T follicular helper cell (primary cell): ENCODE results near the gene KBTBD4.
"Not testable (repeated sequence)": the region's sequence is repeated elsewhere in the genome, so short reads cannot be mapped to it uniquely, and the experiment has no call there.

Experiments
- DNase-seq: peaks from one replicate; pipeline ENCODE4 v3.0.0-alpha.2; 2020; ENCODE audit warnings: low read depth

KBTBD4 gene

GRCh38 chr11:47560426-47560825 is 18.3 kb downstream of the KBTBD4 start:
- no peak for DNase-seq

- no peak for DNase-seq
Measured at GRCh38 chr11:47558695-47559094, 20.1 kb downstream of the KBTBD4 start.

GRCh38 chr11:47557004-47557403 is 21.8 kb downstream of the KBTBD4 start:
- DNase-seq = not testable (repeated sequence)

- no peak for DNase-seq
Measured at GRCh38 chr11:47553406-47553743, 25.4 kb downstream of the KBTBD4 start.

GRCh38 chr11:47552566-47553405 is 26.0 kb downstream of the KBTBD4 start, which contains the start of gene CELF1:
CELF1 (minus strand) TSS chr11:47553132; CDS start chr11:47499523, 53,609 bp downstream.
- peak; percentile 90 for DNase-seq

GRCh38 chr11:47552056-47552565 is 26.7 kb downstream of the KBTBD4 start:
- no peak for DNase-seq

GRCh38 chr11:47551086-47551485 is 27.7 kb downstream of the KBTBD4 start:
- DNase-seq = no peak

- DNase-seq = no peak
Measured at GRCh38 chr11:47550288-47551047, 28.3 kb downstream of the KBTBD4 start.

GRCh38 chr11:47546274-47546673 is 32.5 kb downstream of the KBTBD4 start:
- not testable (repeated sequence) for DNase-seq

- DNase-seq = no peak
Measured at GRCh38 chr11:47545298-47545697, 33.5 kb downstream of the KBTBD4 start.

GRCh38 chr11:47541070-47541469 is 37.7 kb downstream of the KBTBD4 start:
- no peak for DNase-seq

GRCh38 chr11:47539681-47540039 is 39.1 kb downstream of the KBTBD4 start:
- DNase-seq = no peak

GRCh38 chr11:47538741-47539565 is 39.8 kb downstream of the KBTBD4 start:
- DNase-seq = no peak

- DNase-seq = no peak
Measured at GRCh38 chr11:47536915-47537314, 41.9 kb downstream of the KBTBD4 start.

GRCh38 chr11:47534704-47535251 is 44.0 kb downstream of the KBTBD4 start:
- no peak for DNase-seq

- no peak for DNase-seq
Measured at GRCh38 chr11:47533690-47534151, 45.0 kb downstream of the KBTBD4 start.

- no peak for DNase-seq
Measured at GRCh38 chr11:47532597-47533213, 46.1 kb downstream of the KBTBD4 start.

- no peak for DNase-seq
Measured at GRCh38 chr11:47531666-47532065, 47.1 kb downstream of the KBTBD4 start.

- not testable (repeated sequence) for DNase-seq
Measured at GRCh38 chr11:47530721-47531120, 48.0 kb downstream of the KBTBD4 start.

- no peak for DNase-seq
Measured at GRCh38 chr11:47529951-47530350, 48.8 kb downstream of the KBTBD4 start.

- no peak for DNase-seq
Measured at GRCh38 chr11:47527186-47527585, 51.6 kb downstream of the KBTBD4 start.
